Activated T-helper 9 cell treated with anti-CD3 and anti-CD28 coated beads, Interleukin-2, amount 50 U/mL, for 16 hours (primary cell): ENCODE results near the gene RPL28.

Source experiments
- DNase-seq: peaks from one replicate; pipeline ENCODE4 v3.0.0-alpha.2; 2020; ENCODE audit warnings: low read depth

The RPL28 gene

GRCh38 chr19:55451163-55451964 is 65.6 kb downstream of the RPL28 start:
- DNase-seq: no peak

GRCh38 chr19:55451965-55452748 is 66.4 kb downstream of the RPL28 start:
- no peak for DNase-seq
